ENCODE results near the gene ADAMTSL3. TPM values are rescaled to one million over a fixed set of nuclear protein-coding genes. Genes with fewer than 3 reads are reported as not detected.
"Not testable (repeated sequence)": the region's sequence is repeated elsewhere in the genome, so short reads cannot be mapped to it uniquely, and the experiment has no call there.

Gene ADAMTSL3
- polyA plus RNA-seq, 4 donors, result 4.0 to 5.3 (median 4.9) TPM

DNA sequence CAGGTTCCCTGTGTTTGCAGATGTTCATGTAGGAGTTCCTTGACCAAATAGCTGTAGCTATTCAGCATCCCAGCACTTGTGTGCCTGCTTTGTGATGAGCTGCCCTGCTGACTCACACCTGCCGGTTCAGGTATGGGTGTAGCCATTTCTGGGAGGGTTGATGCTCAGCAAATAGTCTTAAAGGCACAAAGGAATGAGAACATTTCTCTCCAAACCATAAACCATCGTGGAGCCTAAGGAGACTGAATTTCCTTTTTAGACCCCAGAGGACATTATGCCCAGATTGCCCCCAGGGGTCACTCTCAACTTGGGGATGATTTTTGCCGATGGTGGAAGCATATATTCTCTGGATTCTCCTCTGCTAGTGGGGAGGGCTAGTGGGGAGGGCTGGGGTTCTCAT is 80.6 kb downstream of the ADAMTSL3 start:
- no peak for DNase-seq (ENCODE audit: low read depth in 4 of 4, low spot score in 3 of 4)

GRCh38 chr15:83739629-83740028 is 85.7 kb downstream of the ADAMTSL3 start:
- no peak for DNase-seq (ENCODE audit: low read depth in 4 of 4, low spot score in 3 of 4)

DNA sequence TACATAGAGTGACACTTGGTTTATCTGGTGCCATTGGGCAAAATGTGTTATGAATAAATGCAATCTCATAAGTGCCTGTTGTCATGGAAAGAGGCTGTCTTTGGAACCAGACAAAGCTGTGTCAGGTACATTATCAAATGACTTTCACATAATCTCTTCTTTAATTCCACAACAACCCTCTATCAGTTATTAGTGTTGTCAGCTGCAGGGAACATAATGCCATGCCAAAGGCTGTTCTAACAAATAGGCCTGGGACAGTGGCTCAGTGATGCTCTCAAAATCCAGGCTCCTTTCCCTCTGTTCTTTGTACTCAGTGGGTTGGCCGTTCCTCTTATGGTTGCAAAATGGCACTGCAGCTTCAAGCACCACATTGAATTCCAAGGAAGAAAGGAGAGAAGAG is 91.8 kb downstream of the ADAMTSL3 start:
- DNase-seq (ENCODE audit: low read depth in 4 of 4, low spot score in 3 of 4), result no peak

GRCh38 chr15:83746231-83746630 is 92.3 kb downstream of the ADAMTSL3 start:
- DNase-seq (ENCODE audit: low read depth in 4 of 4, low spot score in 3 of 4), result no peak

DNA sequence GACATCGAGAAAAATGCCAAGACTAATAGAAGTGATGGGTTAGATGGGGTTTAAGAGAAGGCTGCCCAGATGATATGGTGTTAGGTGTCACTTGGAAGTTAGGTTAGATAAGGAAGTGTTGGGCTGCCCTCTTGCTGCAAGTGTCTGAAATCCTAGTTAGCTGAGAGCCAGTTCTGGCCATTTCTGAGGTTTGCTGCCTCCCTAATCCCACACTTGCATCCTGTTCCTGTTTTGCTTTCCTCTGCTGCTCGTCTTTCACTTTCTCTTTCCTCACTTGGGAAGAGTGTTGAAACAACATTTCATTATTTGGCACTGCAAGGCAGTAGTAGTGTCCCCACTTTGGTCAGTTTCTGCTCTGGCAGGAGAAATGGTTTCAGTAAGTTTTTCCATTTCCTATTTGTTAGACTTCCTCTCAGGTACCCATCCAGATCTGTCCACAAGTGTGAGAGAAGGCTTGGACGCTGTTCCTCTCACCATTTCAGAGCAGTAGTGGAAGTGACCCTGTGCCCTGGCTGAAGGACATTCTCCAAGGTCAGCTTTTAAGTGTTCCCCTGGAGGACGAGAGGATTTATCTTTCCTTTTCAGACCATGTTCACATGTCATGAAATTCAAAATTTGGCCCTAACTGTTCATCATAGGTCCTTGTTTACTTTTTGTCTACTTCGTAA is 93.3 kb downstream of the ADAMTSL3 start:
- no peak for DNase-seq (ENCODE audit: low read depth in 4 of 4, low spot score in 3 of 4)

- DNase-seq (ENCODE audit: low read depth in 4 of 4, low spot score in 3 of 4), result no peak
Observed at GRCh38 chr15:83747718-83748110, 93.8 kb downstream of the ADAMTSL3 start.

- DNase-seq (ENCODE audit: low read depth in 4 of 4, low spot score in 3 of 4), result no peak
Observed at GRCh38 chr15:83753872-83754493, 100.1 kb downstream of the ADAMTSL3 start.

DNA sequence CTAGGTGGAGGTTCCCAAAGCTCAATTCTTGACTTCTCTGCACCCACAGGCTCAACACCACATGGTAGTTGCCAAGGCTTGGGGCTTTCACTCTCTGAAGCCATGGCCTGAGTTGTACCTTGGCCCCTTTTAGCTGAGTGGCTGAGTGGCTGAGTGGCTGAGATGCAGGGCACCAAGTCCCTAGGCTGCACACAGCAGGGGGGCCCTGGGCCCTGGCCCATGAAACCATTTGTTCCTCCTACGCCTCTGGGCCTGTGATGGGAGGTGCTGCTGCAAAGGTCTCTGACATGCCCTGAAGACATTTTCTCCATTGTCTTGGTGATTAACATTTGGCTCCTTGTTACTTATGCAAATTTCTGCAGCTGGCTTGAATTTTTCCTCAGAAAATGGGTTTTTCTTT is 103.4 kb downstream of the ADAMTSL3 start:
- DNase-seq (ENCODE audit: low read depth in 4 of 4, low spot score in 3 of 4), result not testable (repeated sequence)

DNA sequence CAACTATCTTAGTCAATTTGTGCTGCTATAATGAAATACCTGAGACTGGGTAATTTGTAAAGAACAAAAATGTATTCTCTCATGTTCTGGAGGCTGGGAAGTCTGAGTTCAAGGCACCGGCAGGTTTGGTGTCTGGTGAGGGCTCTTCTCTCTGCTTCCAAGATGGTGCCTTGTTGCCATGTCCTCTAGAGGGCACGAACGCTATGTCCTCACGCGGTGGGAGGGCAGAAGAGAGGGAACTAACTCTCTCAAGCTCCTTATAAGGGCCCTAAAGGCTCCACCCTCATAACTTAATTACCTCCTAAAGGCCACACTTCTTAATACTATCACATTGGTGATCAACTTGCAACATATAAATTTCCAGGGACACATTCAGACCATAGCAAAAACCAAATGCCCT is 108.4 kb downstream of the ADAMTSL3 start:
- DNase-seq (ENCODE audit: low read depth in 4 of 4, low spot score in 3 of 4), result no peak

GRCh38 chr15:83764201-83764838 is 110.4 kb downstream of the ADAMTSL3 start:
- DNase-seq (ENCODE audit: low read depth in 4 of 4, low spot score in 3 of 4), result no peak

- DNase-seq (ENCODE audit: low read depth in 4 of 4, low spot score in 3 of 4), result no peak
Observed at GRCh38 chr15:83766339-83766738, 112.4 kb downstream of the ADAMTSL3 start.

GRCh38 chr15:83767741-83768140 is 113.8 kb downstream of the ADAMTSL3 start:
- DNase-seq (ENCODE audit: low read depth in 4 of 4, low spot score in 3 of 4), result no peak

- DNase-seq (ENCODE audit: low read depth in 4 of 4, low spot score in 3 of 4), result no peak
Observed at GRCh38 chr15:83769411-83769999, 115.6 kb downstream of the ADAMTSL3 start.

DNA sequence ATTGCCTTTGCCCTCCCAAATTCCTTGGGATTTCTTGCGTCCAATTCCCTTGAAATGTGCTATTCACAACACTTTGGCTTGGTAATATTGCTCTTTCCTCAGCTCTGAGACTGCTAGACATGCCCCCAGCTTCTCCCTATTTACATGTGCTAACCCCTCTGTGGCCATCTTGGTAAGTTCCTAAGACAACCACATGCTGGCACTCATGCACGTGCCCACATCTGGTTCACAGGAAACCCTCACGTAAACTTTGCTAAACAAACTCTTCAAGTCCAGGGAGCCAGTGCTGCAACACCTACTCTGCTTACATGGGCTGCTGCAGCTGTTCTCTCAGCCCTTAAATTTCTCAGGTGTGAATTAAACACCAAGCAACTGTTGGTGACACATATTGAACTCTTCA is 121.8 kb downstream of the ADAMTSL3 start:
- DNase-seq (ENCODE audit: low read depth in 4 of 4, low spot score in 3 of 4), result no peak

DNA sequence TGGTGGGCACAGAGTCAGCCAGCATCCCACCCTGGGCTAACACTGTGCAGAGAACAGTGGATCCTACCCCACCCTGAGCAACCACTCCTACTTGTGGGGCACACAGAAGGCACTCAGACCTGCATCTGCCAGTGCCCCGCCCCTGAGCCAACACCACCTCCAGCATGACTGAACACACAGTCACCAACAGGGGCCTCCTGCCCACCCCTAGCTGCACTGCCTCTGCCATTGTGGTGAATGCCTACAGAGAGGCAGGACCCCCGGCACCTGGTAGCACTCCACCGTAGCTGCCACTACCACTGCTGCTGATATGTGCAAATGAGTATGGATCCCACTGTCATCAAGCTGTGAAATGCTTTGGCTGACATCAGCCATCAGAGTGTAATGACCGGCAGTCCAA is 123.1 kb downstream of the ADAMTSL3 start:
- DNase-seq (ENCODE audit: low read depth in 4 of 4, low spot score in 3 of 4), result no peak

GRCh38 chr15:83783227-83783626 is 129.3 kb downstream of the ADAMTSL3 start:
- no peak for DNase-seq (ENCODE audit: low read depth in 4 of 4, low spot score in 3 of 4)

DNA sequence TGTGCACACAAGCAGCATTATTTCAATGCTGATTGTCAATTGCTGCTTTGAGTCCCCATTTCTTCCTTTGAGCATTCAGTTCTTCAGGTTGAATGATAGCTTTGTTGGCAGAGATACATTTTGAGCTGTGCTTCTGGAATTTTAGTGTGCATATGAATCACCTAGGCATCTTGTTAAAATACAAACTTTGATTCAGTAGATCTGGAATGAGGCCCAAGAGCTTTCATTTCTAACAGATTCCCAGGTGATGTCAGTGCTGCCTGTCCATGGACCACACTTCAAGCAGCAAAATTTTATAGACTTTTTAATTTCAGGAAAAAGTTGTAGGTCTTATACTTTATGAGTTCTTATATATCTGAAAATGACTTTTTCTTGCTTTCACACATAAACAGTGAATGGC is 131.1 kb downstream of the ADAMTSL3 start:
- no peak for DNase-seq (ENCODE audit: low read depth in 4 of 4, low spot score in 3 of 4)

DNA sequence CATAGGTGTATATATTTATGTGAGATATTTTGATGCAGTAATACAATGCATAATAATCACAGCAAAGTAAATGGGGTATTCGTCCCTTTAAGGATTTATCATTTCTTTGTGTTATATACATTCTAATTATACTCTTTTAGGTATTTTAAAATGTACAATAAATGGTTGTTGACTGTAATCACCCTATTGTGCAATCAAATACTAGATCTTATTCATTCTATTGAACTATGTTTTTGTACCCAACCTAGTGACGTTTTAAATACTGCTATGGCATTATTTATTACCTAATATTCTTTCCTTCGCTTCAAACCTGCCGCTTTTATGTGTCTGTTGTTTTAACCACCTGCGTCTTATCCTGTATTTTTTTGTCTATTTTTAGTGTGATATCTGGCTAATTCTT is 132.4 kb downstream of the ADAMTSL3 start:
- DNase-seq (ENCODE audit: low read depth in 4 of 4, low spot score in 3 of 4), result no peak

DNA sequence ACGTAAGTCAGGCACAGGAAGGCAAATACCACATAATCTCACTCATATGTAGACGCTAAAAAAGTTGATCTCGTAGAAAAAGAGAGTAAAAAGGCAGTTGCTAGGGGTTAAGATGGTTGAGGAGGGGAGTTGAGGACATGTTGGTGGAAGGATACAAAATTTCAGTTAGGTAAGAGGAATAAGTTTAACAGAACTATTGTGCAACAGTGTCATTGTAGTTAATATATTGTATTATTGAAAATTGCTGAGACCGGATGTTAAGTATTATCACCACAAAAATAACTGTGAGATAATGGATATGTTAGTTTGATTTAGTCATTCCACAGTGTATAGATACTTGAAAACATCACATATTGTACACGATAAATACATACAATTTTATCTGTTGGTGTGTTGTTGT is 139.1 kb downstream of the ADAMTSL3 start:
- DNase-seq (ENCODE audit: low read depth in 4 of 4, low spot score in 3 of 4), result no peak

DNA sequence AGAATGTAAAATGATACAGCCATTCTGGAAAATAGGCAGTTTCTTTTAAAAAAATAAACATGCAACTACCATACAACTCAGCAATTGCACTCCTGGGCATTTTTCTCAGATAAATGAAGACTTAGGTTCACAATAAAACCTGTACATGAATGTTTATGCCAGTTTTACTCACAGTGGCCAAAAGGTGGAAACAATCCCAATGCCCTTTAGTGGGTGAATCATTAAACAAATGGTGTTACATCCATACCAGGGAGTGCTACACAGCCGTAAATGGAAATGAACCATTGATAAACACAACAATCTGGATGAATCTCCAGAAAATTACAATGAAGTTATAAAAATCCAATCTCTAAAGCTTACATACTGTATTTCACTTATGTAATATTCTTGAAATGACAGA is 140.3 kb downstream of the ADAMTSL3 start:
- DNase-seq (ENCODE audit: low read depth in 4 of 4, low spot score in 3 of 4), result no peak

- no peak for DNase-seq (ENCODE audit: low read depth in 4 of 4, low spot score in 3 of 4)
Observed at GRCh38 chr15:83809345-83809744, 155.4 kb downstream of the ADAMTSL3 start.

DNA sequence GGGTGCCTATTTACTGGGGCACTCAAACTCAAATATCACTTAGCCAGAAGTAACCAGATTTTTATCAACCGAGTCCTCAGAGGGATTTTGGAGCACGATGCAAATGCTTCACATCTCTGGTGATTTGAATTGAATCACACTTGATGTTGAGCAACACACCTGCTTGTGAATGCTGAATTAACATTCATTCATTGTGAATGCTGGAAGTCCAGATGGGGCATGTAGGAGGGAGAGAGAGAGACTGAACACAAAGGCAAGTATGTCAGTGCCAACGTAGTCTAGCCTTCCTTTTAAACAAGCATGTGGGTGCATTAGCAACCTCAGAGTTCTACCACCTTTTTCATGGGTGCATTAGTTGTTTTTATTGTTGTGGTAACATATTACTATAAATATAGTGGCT is 156.2 kb downstream of the ADAMTSL3 start:
- DNase-seq (ENCODE audit: low read depth in 4 of 4, low spot score in 3 of 4), result no peak

Data from right renal pelvis (tissue), 4 donors.